ENCODE data around the gene PLS1. TPM values are rescaled to one million over a fixed set of nuclear protein-coding genes. Genes with fewer than 3 reads are reported as not detected.

Gene PLS1
- total RNA-seq, 1 experiment from 2014 or later: 6.4 TPM

DNA sequence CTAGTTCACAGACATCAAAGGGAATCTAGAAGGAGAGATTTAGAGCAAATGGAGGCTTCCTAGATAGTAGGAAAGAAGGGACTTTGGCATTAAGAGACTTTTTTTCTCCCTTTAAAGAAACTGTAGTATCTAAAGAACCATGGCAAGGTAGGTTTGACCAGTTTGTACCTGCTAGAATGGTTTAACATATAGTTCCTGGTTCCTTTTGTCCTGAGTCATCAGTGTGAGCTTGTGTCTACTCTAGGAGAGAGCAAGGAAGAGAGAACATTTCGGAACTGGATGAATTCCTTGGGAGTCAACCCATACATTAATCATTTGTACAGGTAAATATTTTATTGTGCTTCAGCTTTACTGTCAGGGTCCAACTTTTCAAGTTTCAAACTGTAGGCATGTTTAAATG is 98.0 kb downstream of the PLS1 start:
- Histone ChIP-seq H3K4me3 (ENCODE audit: low read depth, low read length, poor library complexity, severe bottlenecking) (no peak overlapping the region), H3K9me3 (ENCODE audit: low read depth, low read length, poor library complexity, severe bottlenecking) (no peaks in the 10 kb centered on the region), H3K27me3 (replicated peaks; ENCODE audit: insufficient read depth, low read depth, low read length, poor library complexity) (no peaks in the 10 kb centered on the region), H3K36me3 (ENCODE audit: insufficient read depth, low read length, poor library complexity, severe bottlenecking) (no peaks in the 10 kb centered on the region), H3K27ac (ENCODE audit: low read depth, low read length, poor library complexity, severe bottlenecking) (no peak overlapping the region), H3K4me1 (ENCODE audit: insufficient read depth, low read length, poor library complexity, severe bottlenecking) (no peaks in the 10 kb centered on the region)
- CTCF ChIA-PET: no interaction called here
- no TSS peak for BruUV-seq (replicated peaks)
- POLR2A ChIA-PET (ENCODE audit: low non-redundant PET): no interaction called here
- DNase-seq (ENCODE audit: low spot score): no peak
- intact Hi-C loops (cut with micrococcal nuclease; ENCODE audit: unreplicated experiment): no loop called here
- TF ChIP-seq, protein P1, sequence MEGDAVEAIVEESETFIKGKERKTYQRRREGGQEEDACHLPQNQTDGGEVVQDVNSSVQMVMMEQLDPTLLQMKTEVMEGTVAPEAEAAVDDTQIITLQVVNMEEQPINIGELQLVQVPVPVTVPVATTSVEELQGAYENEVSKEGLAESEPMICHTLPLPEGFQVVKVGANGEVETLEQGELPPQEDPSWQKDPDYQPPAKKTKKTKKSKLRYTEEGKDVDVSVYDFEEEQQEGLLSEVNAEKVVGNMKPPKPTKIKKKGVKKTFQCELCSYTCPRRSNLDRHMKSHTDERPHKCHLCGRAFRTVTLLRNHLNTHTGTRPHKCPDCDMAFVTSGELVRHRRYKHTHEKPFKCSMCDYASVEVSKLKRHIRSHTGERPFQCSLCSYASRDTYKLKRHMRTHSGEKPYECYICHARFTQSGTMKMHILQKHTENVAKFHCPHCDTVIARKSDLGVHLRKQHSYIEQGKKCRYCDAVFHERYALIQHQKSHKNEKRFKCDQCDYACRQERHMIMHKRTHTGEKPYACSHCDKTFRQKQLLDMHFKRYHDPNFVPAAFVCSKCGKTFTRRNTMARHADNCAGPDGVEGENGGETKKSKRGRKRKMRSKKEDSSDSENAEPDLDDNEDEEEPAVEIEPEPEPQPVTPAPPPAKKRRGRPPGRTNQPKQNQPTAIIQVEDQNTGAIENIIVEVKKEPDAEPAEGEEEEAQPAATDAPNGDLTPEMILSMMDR (conservative IDR thresholded peaks at IDR 0.05; ENCODE audit: low read depth, low read length): no peak
- no peak for TF ChIP-seq EZH2 (IDR thresholded peaks at IDR 0.05; ENCODE audit: borderline replicate concordance, low read depth, low read length, poor library complexity, severe bottlenecking)

DNA sequence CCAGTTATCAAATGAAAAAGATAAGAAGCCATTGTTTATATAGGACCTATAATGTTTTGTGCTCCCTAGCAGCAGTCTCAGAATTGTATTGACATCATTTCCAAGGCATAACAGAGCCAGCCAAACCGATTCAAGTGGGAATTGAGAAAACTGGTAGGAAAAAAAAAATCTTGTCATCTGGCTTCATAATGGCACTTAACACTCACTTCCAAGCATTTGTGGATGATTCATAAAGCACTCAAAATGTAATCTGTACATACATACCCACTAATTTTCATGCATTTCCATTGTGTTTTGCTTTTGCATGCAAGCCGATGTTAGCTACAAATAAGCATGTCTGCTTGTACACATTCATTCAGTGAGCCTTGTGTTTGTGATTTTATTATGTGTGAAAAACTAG is 109.0 kb downstream of the PLS1 start:
- DNase-seq (ENCODE audit: low spot score): no peak
- POLR2A ChIA-PET (ENCODE audit: low non-redundant PET): interaction anchor here (0.6 kb wide), 2 partner anchors 28 to 68 kb away, joined by 3 read pairs; no protein-coding TSS in a partner anchor

DNA sequence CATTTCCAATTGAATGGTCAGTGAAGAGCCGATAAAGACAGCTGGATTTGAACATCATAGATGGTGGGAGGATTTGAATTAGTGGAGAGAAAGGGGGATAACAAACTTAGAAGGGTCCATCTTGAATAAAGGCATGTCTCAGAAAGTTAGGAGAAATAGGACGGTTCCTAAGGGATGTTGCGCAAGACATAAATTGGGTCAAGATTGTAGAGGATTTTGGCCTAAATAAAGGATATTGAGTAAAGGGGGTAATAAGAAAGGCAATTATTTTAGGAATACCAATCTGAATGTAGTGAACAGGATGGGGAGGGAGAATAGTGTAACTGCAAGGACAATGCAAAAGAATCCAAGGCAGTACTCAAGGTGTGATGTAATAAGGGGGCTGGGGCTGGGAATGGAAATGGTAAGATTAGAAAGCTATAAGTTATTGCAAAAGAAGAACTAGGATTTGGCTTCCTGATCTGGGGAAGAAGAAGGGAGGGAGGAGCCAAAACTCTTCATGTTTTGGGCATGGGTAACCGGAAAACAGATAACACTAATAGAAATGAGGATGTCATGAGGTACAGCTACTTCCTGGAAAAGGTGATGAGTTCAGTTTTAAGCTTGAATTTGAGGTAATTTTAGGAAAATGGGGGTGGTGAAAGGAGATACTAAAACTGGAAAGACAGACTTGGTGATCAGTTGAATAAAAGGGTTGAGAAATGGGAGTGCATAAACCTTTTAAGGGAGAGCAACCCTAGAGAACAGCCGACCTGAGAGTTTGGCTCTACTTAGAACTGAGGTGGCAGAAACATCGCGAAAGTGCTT is 110.3 kb downstream of the PLS1 start:
- CTCF ChIA-PET: no interaction called here
- intact Hi-C loops (cut with micrococcal nuclease; ENCODE audit: unreplicated experiment): no loop called here
- H3K4me1 ChIP-seq (ENCODE audit: insufficient read depth, low read length, poor library complexity, severe bottlenecking): no peaks in the 10 kb centered on the region

More for the DNA sequence above, 109.0 kb downstream of the PLS1 start:
- no peak overlapping the region for H3K27ac ChIP-seq (ENCODE audit: low read depth, low read length, poor library complexity, severe bottlenecking)
- no peak overlapping the region for H3K4me3 ChIP-seq (ENCODE audit: low read depth, low read length, poor library complexity, severe bottlenecking)
- TF ChIP-seq, protein P1 (conservative IDR thresholded peaks at IDR 0.05; ENCODE audit: low read depth, low read length): no peak
- TF ChIP-seq EZH2 (IDR thresholded peaks at IDR 0.05; ENCODE audit: borderline replicate concordance, low read depth, low read length, poor library complexity, severe bottlenecking): no peak
- no TSS peak for BruUV-seq (replicated peaks)
- no peaks in the 10 kb centered on the region for H3K36me3 ChIP-seq (ENCODE audit: insufficient read depth, low read length, poor library complexity, severe bottlenecking)
- H3K27me3 ChIP-seq (replicated peaks; ENCODE audit: insufficient read depth, low read depth, low read length, poor library complexity): no peaks in the 10 kb centered on the region
- CTCF ChIA-PET: no interaction called here
- intact Hi-C loops (cut with micrococcal nuclease; ENCODE audit: unreplicated experiment): no loop called here
- H3K4me1 ChIP-seq (ENCODE audit: insufficient read depth, low read length, poor library complexity, severe bottlenecking): no peaks in the 10 kb centered on the region
- H3K9me3 ChIP-seq (ENCODE audit: low read depth, low read length, poor library complexity, severe bottlenecking): no peaks in the 10 kb centered on the region

More for the DNA sequence above, 110.3 kb downstream of the PLS1 start:
- Histone ChIP-seq H3K36me3 (ENCODE audit: insufficient read depth, low read length, poor library complexity, severe bottlenecking) (no peaks in the 10 kb centered on the region), H3K4me3 (ENCODE audit: low read depth, low read length, poor library complexity, severe bottlenecking) (no peak overlapping the region), H3K27ac (ENCODE audit: low read depth, low read length, poor library complexity, severe bottlenecking) (no peak overlapping the region), H3K27me3 (replicated peaks; ENCODE audit: insufficient read depth, low read depth, low read length, poor library complexity) (no peaks in the 10 kb centered on the region), H3K9me3 (ENCODE audit: low read depth, low read length, poor library complexity, severe bottlenecking) (no peaks in the 10 kb centered on the region)
- DNase-seq (ENCODE audit: low spot score): no peak
- TF ChIP-seq EZH2 (IDR thresholded peaks at IDR 0.05; ENCODE audit: borderline replicate concordance, low read depth, low read length, poor library complexity, severe bottlenecking): no peak
- TF ChIP-seq, protein P1 (conservative IDR thresholded peaks at IDR 0.05; ENCODE audit: low read depth, low read length): no peak
- no TSS peak for BruUV-seq (replicated peaks)
- POLR2A ChIA-PET (ENCODE audit: low non-redundant PET): no interaction called here

Data from A673 (cell line).